VCaP (cell line): ENCODE results near the gene CYP3A7.
"Not testable (repeated sequence)": the region's sequence is repeated elsewhere in the genome, so short reads cannot be mapped to it uniquely, and the experiment has no call there.

Experiments used
- H3K27ac ChIP-seq: fragments of 450-650 bp; 2 replicates; pipeline ENCODE4 v1.5.1; 2017
- CTCF ChIP-seq: fragments of 450-650 bp; conservative IDR thresholded peaks from 2 replicates; pipeline ENCODE4 v1.5.1; 2017; ENCODE audit warnings: mild to moderate bottlenecking, moderate library complexity

The CYP3A7 gene

DNA sequence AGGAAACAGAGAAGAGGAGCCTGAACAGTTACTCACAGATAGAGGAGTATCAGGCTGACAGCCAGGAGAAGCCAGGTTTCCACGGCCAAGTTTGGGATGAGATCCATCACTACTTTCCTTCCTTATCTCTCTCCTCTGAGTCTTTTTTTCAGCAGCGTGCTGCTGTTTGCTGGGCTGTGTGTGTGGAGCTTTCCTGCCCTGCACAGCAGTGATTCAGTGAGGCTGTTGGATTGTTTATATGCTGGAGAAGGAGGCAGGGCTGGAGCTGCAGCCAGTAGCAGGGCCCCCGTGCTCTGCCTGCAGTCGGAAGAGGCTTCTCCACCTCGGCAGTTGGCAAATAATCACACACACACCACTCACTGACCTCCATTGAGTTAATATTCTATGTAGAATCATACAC, at the start of gene CYP3A7:
Gene CYP3A7 (minus strand): TSS at position 210 of the 400 bp plus-strand sequence. CDS start 103 bp downstream, at position 107.
- no peak within 1 kb of the TSS for H3K27ac ChIP-seq
- no peak for TF ChIP-seq CTCF

GRCh38 chr7:99784007-99784406, 49.0 kb upstream of the CYP3A7 start, which contains the start of gene CYP3A4:
Gene CYP3A4 (minus strand): TSS chr7:99784184. CDS start chr7:99784081, 103 bp downstream.
- no peak within 1 kb of the TSS for H3K27ac ChIP-seq
- TF ChIP-seq CTCF: no peak

DNA sequence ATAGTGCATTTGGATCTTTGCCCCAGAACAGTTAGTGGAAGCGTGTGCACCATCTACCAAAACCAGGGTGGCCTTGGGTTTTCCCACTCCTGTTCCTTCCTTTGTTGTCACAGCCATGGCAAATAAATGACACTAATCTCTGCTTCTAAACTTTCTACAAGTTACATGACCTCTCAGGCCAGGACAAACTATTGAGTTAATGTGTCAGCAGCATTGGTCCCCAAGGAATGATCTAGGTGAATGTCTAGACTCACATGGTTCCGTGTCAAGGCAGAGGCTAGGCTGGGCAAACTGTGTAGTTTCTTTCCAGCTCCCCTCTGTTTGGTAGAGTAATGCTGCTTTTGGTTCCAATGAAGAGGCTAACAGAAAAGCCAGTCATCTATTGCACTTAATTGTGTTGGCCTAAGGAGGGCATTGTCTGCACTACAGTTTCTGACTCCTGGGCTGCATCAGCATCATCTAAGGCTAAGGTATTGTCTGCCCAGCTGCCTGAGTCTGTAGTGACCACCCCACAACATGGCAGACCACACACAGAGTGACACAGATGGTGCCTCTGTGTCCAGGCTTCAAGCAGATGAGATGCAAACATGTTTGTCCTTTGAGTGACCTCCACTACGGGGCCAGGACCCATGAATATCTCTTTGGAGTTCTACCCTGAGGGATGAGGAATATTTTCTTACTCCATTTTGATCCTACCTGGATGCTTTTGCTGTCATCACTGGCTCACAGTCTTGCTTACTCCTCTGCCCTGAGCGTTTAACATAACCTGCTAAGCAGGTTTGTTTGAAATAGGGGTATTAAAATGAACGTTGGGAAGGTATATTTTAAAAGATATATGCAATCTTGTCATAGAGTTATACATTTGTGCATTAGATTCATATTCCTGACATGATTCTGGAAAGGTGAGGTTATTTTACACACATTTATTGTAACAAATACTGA, 47.3 kb upstream of the CYP3A7 start:
- TF ChIP-seq CTCF: no peak
- H3K27ac ChIP-seq: no peak overlapping the region

- H3K27ac ChIP-seq: no peak overlapping the region
- TF ChIP-seq CTCF: no peak
These were observed 45.6 kb upstream of the CYP3A7 start for GRCh38 chr7:99780588-99780987.

DNA sequence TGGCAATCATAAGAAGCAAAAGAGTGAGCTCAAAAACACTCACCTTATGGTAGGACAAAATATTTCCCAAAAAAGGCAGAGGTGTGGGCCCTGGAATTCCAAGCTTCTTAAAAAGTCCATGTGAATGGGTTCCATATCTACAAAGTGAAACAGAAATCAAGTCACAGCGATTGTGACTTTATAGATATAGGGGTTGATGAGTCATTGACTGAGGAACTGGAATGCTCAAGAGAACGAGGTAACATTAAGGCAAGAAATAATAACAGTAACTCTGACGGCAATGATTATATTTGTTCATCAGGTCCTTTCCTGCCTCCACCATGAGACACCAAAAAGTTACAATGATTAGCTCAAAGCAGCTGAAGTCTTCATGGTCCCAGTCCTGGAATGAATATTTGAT, 45.0 kb upstream of the CYP3A7 start:
- H3K27ac ChIP-seq: no peak overlapping the region
- no peak for TF ChIP-seq CTCF

- no peak for TF ChIP-seq CTCF
- no peak overlapping the region for H3K27ac ChIP-seq
These were observed 43.9 kb upstream of the CYP3A7 start for GRCh38 chr7:99778880-99779279.

GRCh38 chr7:99773395-99773794, 38.4 kb upstream of the CYP3A7 start:
- not testable (repeated sequence) for H3K27ac ChIP-seq

GRCh38 chr7:99772565-99772964, 37.6 kb upstream of the CYP3A7 start:
- H3K27ac ChIP-seq: no peak overlapping the region
- no peak for TF ChIP-seq CTCF

- H3K27ac ChIP-seq: not testable (repeated sequence)
These were observed 34.5 kb upstream of the CYP3A7 start for GRCh38 chr7:99769494-99769893.
